Measurements from ENCODE around the gene RGL2. TPM values are rescaled to one million over a fixed set of nuclear protein-coding genes. Genes with fewer than 3 reads are reported as not detected.

Gene RGL2
- total and polyA plus RNA-seq, 2 of the 13 experiments (the other 11 are each of a cell fraction or from before 2014, with no cell fraction given): 22.9 to 47.4 TPM

GRCh38 chr6:33243476-33243875, 55.3 kb downstream of the RGL2 start (continued):
- TF ChIP-seq IKZF1 (IDR thresholded peaks at IDR 0.05) (no peak), KLF13 (CRISPR knock-in tag; IDR thresholded peaks at IDR 0.05) (no peak), ETS1 (CRISPR knock-in tag; IDR thresholded peaks at IDR 0.05) (no peak)
- TF ChIP-seq, protein P1, sequence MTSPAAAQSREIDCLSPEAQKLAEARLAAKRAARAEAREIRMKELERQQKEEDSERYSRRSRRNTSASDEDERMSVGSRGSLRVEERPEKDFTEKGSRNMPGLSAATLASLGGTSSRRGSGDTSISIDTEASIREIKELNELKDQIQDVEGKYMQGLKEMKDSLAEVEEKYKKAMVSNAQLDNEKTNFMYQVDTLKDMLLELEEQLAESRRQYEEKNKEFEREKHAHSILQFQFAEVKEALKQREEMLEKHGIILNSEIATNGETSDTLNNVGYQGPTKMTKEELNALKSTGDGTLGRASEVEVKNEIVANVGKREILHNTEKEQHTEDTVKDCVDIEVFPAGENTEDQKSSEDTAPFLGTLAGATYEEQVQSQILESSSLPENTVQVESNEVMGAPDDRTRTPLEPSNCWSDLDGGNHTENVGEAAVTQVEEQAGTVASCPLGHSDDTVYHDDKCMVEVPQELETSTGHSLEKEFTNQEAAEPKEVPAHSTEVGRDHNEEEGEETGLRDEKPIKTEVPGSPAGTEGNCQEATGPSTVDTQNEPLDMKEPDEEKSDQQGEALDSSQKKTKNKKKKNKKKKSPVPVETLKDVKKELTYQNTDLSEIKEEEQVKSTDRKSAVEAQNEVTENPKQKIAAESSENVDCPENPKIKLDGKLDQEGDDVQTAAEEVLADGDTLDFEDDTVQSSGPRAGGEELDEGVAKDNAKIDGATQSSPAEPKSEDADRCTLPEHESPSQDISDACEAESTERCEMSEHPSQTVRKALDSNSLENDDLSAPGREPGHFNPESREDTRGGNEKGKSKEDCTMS (CRISPR knock-in tag; conservative IDR thresholded peaks at IDR 0.05): no peak

DNA sequence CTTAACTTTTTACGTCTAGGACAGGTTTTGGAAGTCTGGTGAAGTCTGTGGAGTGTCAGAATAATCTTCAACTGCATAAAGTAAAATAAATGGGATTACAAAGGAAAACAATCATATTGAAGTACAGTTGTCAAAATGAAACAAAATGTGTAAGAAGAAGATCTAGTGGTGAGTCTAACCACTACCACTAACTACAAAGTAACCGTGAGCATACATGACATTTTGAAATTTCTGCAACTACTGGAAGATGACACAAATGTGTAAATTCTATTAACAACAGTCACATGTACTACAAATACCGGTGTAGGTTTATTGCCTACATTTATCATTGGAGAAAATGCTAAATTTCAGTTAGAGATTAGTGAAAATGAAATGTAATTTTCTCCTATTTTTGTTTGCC, 56.8 kb downstream of the RGL2 start:
- Histone ChIP-seq H3K4me3 (replicated peaks in 1 of 3; ENCODE audit: insufficient read depth in 1 of 3, low read depth in 2 of 3, low read length in 3 of 3) (no peak overlapping the region), H4K20me1 (ENCODE audit: insufficient read depth, low read length) (no peaks in the 10 kb centered on the region), H2AFZ (ENCODE audit: low read length) (no peak overlapping the region), H3K36me3 (replicated peaks in 1 of 2; ENCODE audit: control insufficient read depth in 1 of 2, insufficient read depth in 2 of 2, low read length in 2 of 2) (no peaks in the 10 kb centered on the region), H3K27ac (ENCODE audit: extremely low read length, insufficient read depth, low read length) (no peak overlapping the region), H3K4me1 (ENCODE audit: insufficient read depth, low read length) (no peaks in the 10 kb centered on the region), H3K9me3 (ENCODE audit: low read length) (no peaks in the 10 kb centered on the region), H3K27me3 (ENCODE audit: control insufficient read depth in 1 of 2, insufficient read depth in 2 of 2, low read length in 2 of 2) (peaks cover 0 to 30% of the 10 kb centered on the region in 2 experiments; a peak in 4 of 5 replicates), H3K4me2 (ENCODE audit: low read depth, low read length) (no peak overlapping the region), H3K79me2 (ENCODE audit: insufficient read depth, low read length) (no peaks in the 10 kb centered on the region), H3K9ac (ENCODE audit: insufficient read depth, low read depth, low read length) (no peak overlapping the region)
- CTCF ChIA-PET (ENCODE audit: low intra/inter-chr PET ratio, low total read pairs): no interaction called here
- in situ Hi-C loops (cut with HindIII; ENCODE audit: extremely low pct_ligation_motif_present, low pct_unique_long_range_greater_than_20kb) (no loop called here), intact Hi-C loops (cut with micrococcal nuclease; ENCODE audit: unreplicated experiment) (no loop called here)
- ATAC-seq (no peak), DNase-seq (ENCODE audit: low spot score) (no peak), FAIRE-seq (no peak)
- POLR2A ChIA-PET: no interaction called here
- no TSS peak for BruUV-seq (replicated peaks)
- WGBS (ENCODE audit: low lambda C conversion rate): 16% methylated on average over 3 of the region's 3 CpGs
- TF ChIP-seq, protein P2, sequence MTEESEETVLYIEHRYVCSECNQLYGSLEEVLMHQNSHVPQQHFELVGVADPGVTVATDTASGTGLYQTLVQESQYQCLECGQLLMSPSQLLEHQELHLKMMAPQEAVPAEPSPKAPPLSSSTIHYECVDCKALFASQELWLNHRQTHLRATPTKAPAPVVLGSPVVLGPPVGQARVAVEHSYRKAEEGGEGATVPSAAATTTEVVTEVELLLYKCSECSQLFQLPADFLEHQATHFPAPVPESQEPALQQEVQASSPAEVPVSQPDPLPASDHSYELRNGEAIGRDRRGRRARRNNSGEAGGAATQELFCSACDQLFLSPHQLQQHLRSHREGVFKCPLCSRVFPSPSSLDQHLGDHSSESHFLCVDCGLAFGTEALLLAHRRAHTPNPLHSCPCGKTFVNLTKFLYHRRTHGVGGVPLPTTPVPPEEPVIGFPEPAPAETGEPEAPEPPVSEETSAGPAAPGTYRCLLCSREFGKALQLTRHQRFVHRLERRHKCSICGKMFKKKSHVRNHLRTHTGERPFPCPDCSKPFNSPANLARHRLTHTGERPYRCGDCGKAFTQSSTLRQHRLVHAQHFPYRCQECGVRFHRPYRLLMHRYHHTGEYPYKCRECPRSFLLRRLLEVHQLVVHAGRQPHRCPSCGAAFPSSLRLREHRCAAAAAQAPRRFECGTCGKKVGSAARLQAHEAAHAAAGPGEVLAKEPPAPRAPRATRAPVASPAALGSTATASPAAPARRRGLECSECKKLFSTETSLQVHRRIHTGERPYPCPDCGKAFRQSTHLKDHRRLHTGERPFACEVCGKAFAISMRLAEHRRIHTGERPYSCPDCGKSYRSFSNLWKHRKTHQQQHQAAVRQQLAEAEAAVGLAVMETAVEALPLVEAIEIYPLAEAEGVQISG (CRISPR knock-in tag; IDR thresholded peaks at IDR 0.05): no peak
- TF ChIP-seq HIVEP1 (CRISPR knock-in tag; IDR thresholded peaks at IDR 0.05): no peak
- TF ChIP-seq, protein P3, sequence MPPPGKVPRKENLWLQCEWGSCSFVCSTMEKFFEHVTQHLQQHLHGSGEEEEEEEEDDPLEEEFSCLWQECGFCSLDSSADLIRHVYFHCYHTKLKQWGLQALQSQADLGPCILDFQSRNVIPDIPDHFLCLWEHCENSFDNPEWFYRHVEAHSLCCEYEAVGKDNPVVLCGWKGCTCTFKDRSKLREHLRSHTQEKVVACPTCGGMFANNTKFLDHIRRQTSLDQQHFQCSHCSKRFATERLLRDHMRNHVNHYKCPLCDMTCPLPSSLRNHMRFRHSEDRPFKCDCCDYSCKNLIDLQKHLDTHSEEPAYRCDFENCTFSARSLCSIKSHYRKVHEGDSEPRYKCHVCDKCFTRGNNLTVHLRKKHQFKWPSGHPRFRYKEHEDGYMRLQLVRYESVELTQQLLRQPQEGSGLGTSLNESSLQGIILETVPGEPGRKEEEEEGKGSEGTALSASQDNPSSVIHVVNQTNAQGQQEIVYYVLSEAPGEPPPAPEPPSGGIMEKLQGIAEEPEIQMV (CRISPR knock-in tag; IDR thresholded peaks at IDR 0.05; ENCODE audit: low read depth): no peak
- no peak for TF ChIP-seq ZBTB7A (CRISPR knock-in tag; IDR thresholded peaks at IDR 0.05)
- TF ChIP-seq ARID2 (CRISPR knock-in tag; IDR thresholded peaks at IDR 0.05; ENCODE audit: borderline replicate concordance): no peak
- no peak for TF ChIP-seq ZNF567 (CRISPR knock-in tag; IDR thresholded peaks at IDR 0.05; ENCODE audit: borderline replicate concordance)
- TF ChIP-seq ZNF75D (CRISPR knock-in tag; IDR thresholded peaks at IDR 0.05; ENCODE audit: borderline replicate concordance): no peak
- TF ChIP-seq EED (CRISPR knock-in tag; IDR thresholded peaks at IDR 0.05): no peak
- no peak for TF ChIP-seq ZNF180 (CRISPR knock-in tag; IDR thresholded peaks at IDR 0.05; ENCODE audit: borderline replicate concordance, low read depth)
- no peak for TF ChIP-seq TOE1 (CRISPR knock-in tag; IDR thresholded peaks at IDR 0.05)

Data from HepG2 (cell line).